T-cell (primary cell): ENCODE measurements around the gene ERF. TPM values are rescaled to one million over a fixed set of nuclear protein-coding genes. Genes with fewer than 3 reads are reported as not detected.
A peak's percentile ranks its signal among the peaks of the same experiment; 100 is the strongest.

ENCODE experiments used
- ATAC-seq, 4 experiments: fragments of 200-7000 bp in 3 of 4; fragments of 150-1000 bp in 1 of 4; cut with Tn5 transposase; replicated peaks in 1 of 4; 1 replicate in 3 of 4; 2 replicates in 1 of 4; pipeline ENCODE4 v1.10.0; 2021; ENCODE audit warnings: moderate library complexity in 3 of 4, mild to moderate bottlenecking in 2 of 4, moderate number of reproducible peaks in 1 of 4
- CTCF ChIA-PET, 2 donors: fragments of 300-600 bp; sonication (Branson Sonifier 250); formaldehyde crosslinking; loops; one replicate each; lab custom pipeline; 2022; ENCODE audit warnings: antibody characterized with exemption in 2 of 2; lab: Charles Lee
- POLR2A ChIA-PET, 2 donors: fragments of 300-600 bp; sonication (Branson Sonifier 250); formaldehyde crosslinking; loops; one replicate each; lab custom pipeline; 2022; ENCODE audit warnings: antibody characterized with exemption in 2 of 2; lab: Charles Lee
- DNase-seq, 35 experiments: peaks; one replicate each; pipeline versions ENCODE4 v3.0.0 to v3.0.0-alpha.2; 2013 to 2023
- H3K27ac ChIP-seq: one replicate; pipeline ENCODE4 v1.5.1; 2013; ENCODE audit warnings: low read length
- H3K27me3 ChIP-seq, 2 experiments: replicated peaks in 1 of 2; 1 replicate in 1 of 2; 2 replicates in 1 of 2; pipeline versions ENCODE4 v1.6.1 to v1.7.0; 2013; ENCODE audit warnings: low read length in 1 of 2, mixed read lengths in 1 of 2; ENCODE audit not compliant: control insufficient read depth in 2 of 2, insufficient read depth in 2 of 2; ENCODE audit errors: extremely low read depth in 1 of 2
- H3K36me3 ChIP-seq, 2 donors: 1 replicate in 1 of 2; 2 replicates in 1 of 2; pipeline versions ENCODE4 v1.6.1 to v1.7.0; 2013; ENCODE audit warnings: low read length in 1 of 2; ENCODE audit not compliant: control insufficient read depth in 2 of 2, insufficient read depth in 1 of 2; ENCODE audit errors: extremely low read depth in 1 of 2
- H3K4me1 ChIP-seq, 2 experiments: 1 replicate in 1 of 2; 2 replicates in 1 of 2; pipeline versions ENCODE4 v1.6.1 to v1.7.0; 2013; ENCODE audit warnings: low read length in 2 of 2, mixed read lengths in 1 of 2; ENCODE audit not compliant: insufficient read depth in 2 of 2, control insufficient read depth in 1 of 2; ENCODE audit errors: extremely low read depth in 1 of 2
- H3K4me3 ChIP-seq, 2 donors: 1 replicate in 1 of 2; 2 replicates in 1 of 2; pipeline versions ENCODE4 v1.5.1 to v1.7.0; 2013; ENCODE audit warnings: mild to moderate bottlenecking in 2 of 2, low read length in 1 of 2, moderate library complexity in 1 of 2; ENCODE audit not compliant: control insufficient read depth in 1 of 2; ENCODE audit errors: extremely low read depth in 1 of 2
- H3K9me3 ChIP-seq: 2 replicates; pipeline ENCODE4 v1.7.0; 2013
- H3K27ac Mint-ChIP-seq, 2 donors: one replicate each; pipeline ENCODE4 v1.8.0; 2020 to 2021; ENCODE audit warnings: mild to moderate bottlenecking in 2 of 2, mixed read lengths in 2 of 2
- H3K27me3 Mint-ChIP-seq, 2 donors: one replicate each; pipeline ENCODE4 v1.8.0; 2021 to 2022; ENCODE audit warnings: mixed read lengths in 2 of 2
- H3K36me3 Mint-ChIP-seq: one replicate; pipeline ENCODE4 v1.8.0; 2021; ENCODE audit warnings: mixed read lengths
- H3K4me1 Mint-ChIP-seq, 3 donors: one replicate each; pipeline ENCODE4 v1.8.0; 2020 to 2022; ENCODE audit warnings: mixed read lengths in 3 of 3, mild to moderate bottlenecking in 1 of 3
- H3K4me3 Mint-ChIP-seq, 3 donors: one replicate each; pipeline ENCODE4 v1.8.0; 2020 to 2022; ENCODE audit warnings: mild to moderate bottlenecking in 3 of 3, mixed read lengths in 3 of 3, moderate library complexity in 3 of 3
- H3K9me3 Mint-ChIP-seq, 3 donors: one replicate each; pipeline ENCODE4 v1.8.0; 2020 to 2022; ENCODE audit warnings: mixed read lengths in 3 of 3
- WGBS: methylation state at CpG from one replicate; pipeline ENCODE4 v1.1.5; 2013; ENCODE audit warnings: missing lambda C conversion rate; ENCODE audit not compliant: insufficient coverage; 5-methylcytosine and 5-hydroxymethylcytosine counted together
- total RNA-seq, 35 experiments: library from RNA in 6 of 35; stranded (reverse) in 6 of 35; fragments of 120-200 nt in 1 of 35; gene quantifications; one replicate each; pipeline versions ENCODE4 v1.2.1 to v1.2.4 and lab custom pipeline; 2013 to 2026

The ERF gene
- total RNA-seq, 5 donors from 2014 or later (not counting 1 experiment from before 2014, with no cell fraction given), result 35.9 to 97.3 (median 44.6) TPM

- Mint-ChIP-seq H3K9me3 (no peaks in the 10 kb centered on the region), H3K27ac (peak overlapping the region in 1 of 2 donors; percentile 75), H3K27me3 (no peaks in the 10 kb centered on the region), H3K4me3 (no peak overlapping the region), H3K36me3 (peaks cover 12% of the 10 kb centered on the region), H3K4me1 (peaks cover 9 to 13% (median 11%) of the 10 kb centered on the region in 3 donors)
- Histone ChIP-seq H3K4me1 (peaks cover 0 to 26% of the 10 kb centered on the region in 2 experiments), H3K4me3 (no peak overlapping the region), H3K9me3 (no peaks in the 10 kb centered on the region), H3K36me3 (peaks cover 31 to 77% of the 10 kb centered on the region in 2 donors), H3K27ac (no peak overlapping the region), H3K27me3 (no peaks in the 10 kb centered on the region)
- CTCF ChIA-PET, result interaction anchor here in 1 of 2 donors (1.1 kb wide), 1 partner anchor 46 kb away, joined by 3 read pairs; no protein-coding TSS in a partner anchor
- 91% methylated on average over 25 of the region's 27 CpGs for WGBS
- no peak for ATAC-seq
- POLR2A ChIA-PET, result no interaction called here
- DNase-seq, result no peak
These were observed 37.4 kb upstream of the ERF start for GRCh38 chr19:42292042-42292960.

GRCh38 chr19:42291435-42291810 is 36.5 kb upstream of the ERF start:
- Mint-ChIP-seq H3K27me3 (no peaks in the 10 kb centered on the region), H3K27ac (peak overlapping the region; percentile 70 to 75), H3K4me1 (peaks cover 9 to 13% (median 13%) of the 10 kb centered on the region in 3 donors), H3K4me3 (no peak overlapping the region), H3K36me3 (peaks cover 13% of the 10 kb centered on the region), H3K9me3 (no peaks in the 10 kb centered on the region)
- no peaks in the 10 kb centered on the region for H3K27me3 ChIP-seq
- H3K27ac ChIP-seq, result no peak overlapping the region
- H3K4me3 ChIP-seq, result no peak overlapping the region
- H3K36me3 ChIP-seq, result peaks cover 31 to 81% of the 10 kb centered on the region in 2 donors
- POLR2A ChIA-PET, result no interaction called here
- H3K9me3 ChIP-seq, result no peaks in the 10 kb centered on the region
- DNase-seq (no peak), ATAC-seq (no peak)
- peaks cover 0 to 30% of the 10 kb centered on the region in 2 experiments for H3K4me1 ChIP-seq
- WGBS, result 82% methylated on average over 9 of the region's 9 CpGs
- CTCF ChIA-PET, result no interaction called here

GRCh38 chr19:42290523-42291434 is 35.9 kb upstream of the ERF start:
- Histone ChIP-seq H3K4me3 (no peak overlapping the region), H3K27ac (no peak overlapping the region), H3K36me3 (peaks cover 31 to 79% of the 10 kb centered on the region in 2 donors), H3K27me3 (no peaks in the 10 kb centered on the region), H3K4me1 (peaks cover 3 to 30% of the 10 kb centered on the region in 2 experiments), H3K9me3 (no peaks in the 10 kb centered on the region)
- Mint-ChIP-seq H3K4me1 (peaks cover 11 to 15% (median 14%) of the 10 kb centered on the region in 3 donors), H3K9me3 (no peaks in the 10 kb centered on the region), H3K27ac (no peak overlapping the region), H3K27me3 (no peaks in the 10 kb centered on the region), H3K4me3 (no peak overlapping the region), H3K36me3 (peaks cover 13% of the 10 kb centered on the region)
- DNase-seq, result peak in 33 of 35 experiments; percentile 30 to 71 (median 56)
- POLR2A ChIA-PET, result no interaction called here
- 91% methylated on average over 31 of the region's 31 CpGs for WGBS
- CTCF ChIA-PET, result no interaction called here
- peak; percentile 46 to 74 (median 66) for ATAC-seq

GRCh38 chr19:42290136-42290522 is 35.2 kb upstream of the ERF start:
- Histone ChIP-seq H3K9me3 (no peaks in the 10 kb centered on the region), H3K4me3 (no peak overlapping the region), H3K36me3 (peaks cover 31 to 76% of the 10 kb centered on the region in 2 donors), H3K27me3 (no peaks in the 10 kb centered on the region), H3K27ac (no peak overlapping the region), H3K4me1 (peaks cover 4 to 35% of the 10 kb centered on the region in 2 experiments)
- H3K36me3 Mint-ChIP-seq, result peaks cover 13% of the 10 kb centered on the region
- H3K27me3 Mint-ChIP-seq, result no peaks in the 10 kb centered on the region
- no peak overlapping the region for H3K4me3 Mint-ChIP-seq
- ATAC-seq, result no peak
- ChIA-PET POLR2A (no interaction called here), CTCF (no interaction called here)
- H3K4me1 Mint-ChIP-seq, result peaks cover 16 to 22% (median 21%) of the 10 kb centered on the region in 3 donors
- no peak overlapping the region for H3K27ac Mint-ChIP-seq
- 92% methylated on average over 10 of the region's 13 CpGs for WGBS
- DNase-seq, result no peak
- H3K9me3 Mint-ChIP-seq, result no peaks in the 10 kb centered on the region

GRCh38 chr19:42289556-42290041 is 34.7 kb upstream of the ERF start:
- CTCF ChIA-PET, result no interaction called here
- peaks cover 31 to 74% of the 10 kb centered on the region in 2 donors for H3K36me3 ChIP-seq

More at GRCh38 chr19:42289556-42290041, 34.7 kb upstream of the ERF start:
- Histone ChIP-seq H3K4me1 (peaks cover 7 to 40% of the 10 kb centered on the region in 2 experiments), H3K27me3 (no peaks in the 10 kb centered on the region), H3K4me3 (no peak overlapping the region), H3K27ac (no peak overlapping the region), H3K9me3 (no peaks in the 10 kb centered on the region)
- Mint-ChIP-seq H3K27me3 (no peaks in the 10 kb centered on the region), H3K27ac (no peak overlapping the region), H3K9me3 (no peaks in the 10 kb centered on the region), H3K4me3 (no peak overlapping the region), H3K4me1 (peaks cover 21 to 27% (median 26%) of the 10 kb centered on the region in 3 donors), H3K36me3 (peaks cover 13% of the 10 kb centered on the region)
- DNase-seq (no peak), ATAC-seq (no peak)
- 94% methylated on average over 6 of the region's 8 CpGs for WGBS
- POLR2A ChIA-PET, result no interaction called here
